HG02884 (cell line): ENCODE results near the gene PRKN.

Experiments used
- ATAC-seq: cut with Tn5 transposase; IDR thresholded peaks from one replicate; pipeline ENCODE4 v1.9.1; 2021; ENCODE audit warnings: mild to moderate bottlenecking, moderate library complexity; ENCODE audit not compliant: unreplicated experiment

PRKN gene

DNA sequence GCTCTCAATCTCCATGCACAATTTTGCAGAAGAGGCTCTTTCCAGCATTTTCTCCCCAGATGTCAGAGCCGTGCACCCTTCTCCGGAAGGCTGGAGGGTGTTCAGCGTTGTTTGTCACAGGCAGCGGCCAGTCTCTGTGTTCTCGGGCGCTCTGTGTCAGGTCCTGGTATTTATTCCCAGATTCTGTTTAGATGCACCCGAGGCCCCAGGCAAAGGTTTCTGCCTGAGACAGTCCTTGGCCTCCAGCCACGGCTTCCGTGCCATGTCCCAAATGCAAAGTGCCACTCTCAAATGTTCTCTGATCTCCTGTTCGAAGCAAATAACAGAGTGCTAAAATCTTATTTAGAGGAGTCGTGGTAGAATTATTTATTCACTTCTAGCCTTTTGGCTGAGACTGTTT is 1313.4 kb downstream of the PRKN start:
- ATAC-seq = no peak

DNA sequence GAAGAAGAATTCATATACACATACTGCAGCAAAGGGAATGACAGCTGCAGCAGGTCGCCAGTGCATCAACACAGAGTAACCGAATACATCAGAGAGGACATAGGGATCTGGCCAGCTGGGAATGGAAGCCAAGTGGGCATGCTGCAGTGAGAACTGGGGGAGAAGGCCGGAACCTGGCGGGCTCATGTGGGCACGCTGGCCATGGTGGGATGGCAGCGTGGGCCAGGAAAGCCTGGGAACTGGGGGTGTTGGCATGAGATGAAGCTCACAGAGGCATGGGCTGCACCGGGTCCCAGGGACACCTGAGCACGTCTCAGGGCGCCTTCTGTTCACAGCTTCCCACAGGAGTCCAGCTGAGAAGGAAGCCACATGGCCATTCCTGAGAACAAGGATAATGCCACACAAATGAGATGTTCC is 1314.2 kb downstream of the PRKN start:
- no peak for ATAC-seq

DNA sequence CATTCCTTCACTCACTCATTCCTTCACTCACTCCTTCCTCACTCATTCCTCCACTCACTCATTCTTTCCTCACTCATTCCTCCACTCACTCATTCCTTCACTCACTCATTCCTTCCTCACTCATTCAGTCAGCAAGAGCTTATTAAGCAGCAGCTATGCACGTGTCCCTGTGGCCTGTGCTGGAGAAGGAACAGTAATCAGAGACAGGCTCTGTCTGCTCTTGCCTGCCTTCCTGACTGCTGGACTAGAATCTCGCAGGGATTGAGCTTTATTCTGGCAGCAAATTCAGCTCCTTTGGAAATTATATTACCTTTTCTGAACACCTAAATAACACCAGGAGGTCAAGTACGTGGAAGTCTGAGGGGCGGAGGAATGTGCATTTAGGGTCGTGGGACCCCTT is 1314.8 kb downstream of the PRKN start:
- ATAC-seq = no peak

DNA sequence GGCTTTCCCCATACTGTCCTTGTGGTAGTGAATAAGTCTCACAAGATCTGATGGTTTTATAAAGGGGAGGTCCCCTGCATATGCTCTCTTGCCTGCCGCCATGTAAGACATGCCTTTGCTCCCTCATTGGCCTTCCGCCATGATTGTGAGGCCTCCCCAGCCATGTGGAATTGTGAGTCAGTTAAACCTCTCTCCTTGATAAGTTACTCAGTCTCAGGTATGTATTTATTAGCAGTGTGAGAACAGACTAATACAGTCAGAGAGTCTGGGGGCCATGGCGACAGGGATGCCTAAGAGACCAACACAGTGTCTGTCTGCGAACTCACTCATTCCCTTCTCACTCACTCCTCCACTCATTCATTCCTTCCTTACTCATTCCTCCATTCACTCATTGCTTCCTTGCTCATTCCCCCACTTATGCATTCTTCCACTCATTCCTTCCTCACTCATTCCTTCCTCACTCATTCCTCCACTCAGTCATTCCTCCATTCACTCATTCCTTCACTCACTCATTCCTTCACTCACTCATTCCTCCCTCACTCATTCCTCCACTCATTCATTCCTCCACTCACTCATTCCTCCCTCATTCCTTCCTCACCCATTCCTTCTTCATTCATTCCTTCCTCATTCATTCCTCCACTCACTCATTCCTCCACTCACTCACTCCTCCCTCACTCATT is 1316.2 kb downstream of the PRKN start:
- no peak for ATAC-seq

DNA sequence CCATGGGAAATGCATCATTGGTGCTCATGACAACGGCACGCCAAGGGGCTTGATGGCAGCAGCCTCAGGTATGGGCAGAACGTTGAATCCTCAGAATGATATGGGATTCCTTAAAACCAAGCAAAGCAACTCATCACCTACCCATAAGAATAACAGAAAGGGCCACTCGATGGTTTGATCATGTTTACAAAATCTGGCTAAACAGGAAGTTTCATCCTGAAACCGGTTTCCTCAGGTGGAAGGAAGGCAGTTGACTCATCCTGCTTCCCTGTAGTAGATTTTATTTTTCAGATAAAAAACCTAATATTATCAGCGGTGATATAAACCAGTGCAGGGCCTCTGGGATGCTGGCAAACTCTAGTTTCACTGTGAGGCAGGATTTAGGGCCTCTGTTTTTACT is 1316.8 kb downstream of the PRKN start:
- no peak for ATAC-seq

DNA sequence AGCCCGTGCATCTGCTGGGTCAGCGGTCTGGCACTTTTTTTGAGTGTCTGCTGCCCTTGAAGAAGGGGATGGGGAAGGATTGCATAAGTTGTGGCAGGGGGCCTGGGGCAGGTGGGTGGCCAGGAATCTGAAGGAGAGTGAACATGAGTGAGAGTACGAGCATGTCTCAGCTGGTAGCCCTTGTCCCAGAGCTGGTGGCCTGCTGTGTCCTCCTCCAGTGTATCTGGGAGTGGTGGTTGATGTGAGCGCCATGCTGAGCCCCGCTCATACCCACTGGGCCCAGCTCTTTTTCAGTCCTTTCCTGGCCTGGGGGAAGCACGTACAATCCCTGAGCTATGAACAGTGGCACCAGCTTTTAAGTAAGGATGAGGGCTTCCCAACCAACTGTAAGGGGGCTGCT is 1317.5 kb downstream of the PRKN start:
- ATAC-seq = no peak

DNA sequence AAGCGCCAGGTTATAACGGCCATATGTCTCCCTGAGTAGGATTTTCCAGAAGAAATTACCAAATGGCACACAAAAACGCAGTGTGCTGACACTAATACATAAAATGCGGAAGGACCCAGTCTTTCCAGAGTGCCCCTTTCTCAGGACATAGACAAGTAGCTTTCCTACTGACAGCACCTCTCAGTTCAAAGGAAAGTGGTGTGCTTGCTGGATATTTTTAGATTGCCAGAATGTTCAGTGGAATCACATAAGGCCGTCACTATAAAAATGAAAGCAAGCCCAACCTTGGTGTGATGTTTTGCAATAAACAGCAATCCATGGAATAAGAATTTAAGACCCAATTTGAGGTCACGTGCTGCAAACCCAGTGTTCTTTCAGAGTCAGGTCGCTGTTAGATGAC is 1318.2 kb downstream of the PRKN start:
- no peak for ATAC-seq

DNA sequence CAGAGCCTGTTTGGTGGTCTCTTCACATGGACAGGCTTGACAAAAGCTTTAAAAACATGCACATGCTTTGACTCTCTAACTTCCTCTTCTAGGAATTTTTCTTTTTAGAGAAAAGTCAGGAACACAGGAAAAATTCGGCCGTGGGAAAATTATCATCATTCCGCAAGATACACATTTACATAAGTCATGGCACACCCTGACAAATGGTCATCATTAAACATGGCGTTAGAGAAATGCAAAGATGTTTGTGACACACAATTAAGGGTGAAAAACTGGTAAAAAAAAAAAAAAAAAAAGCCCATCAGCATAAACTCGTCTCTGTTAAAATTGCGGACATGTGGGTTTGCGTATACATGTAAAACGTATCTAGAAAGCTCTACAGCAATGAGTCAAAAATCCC is 1319.5 kb downstream of the PRKN start:
- no peak for ATAC-seq

DNA sequence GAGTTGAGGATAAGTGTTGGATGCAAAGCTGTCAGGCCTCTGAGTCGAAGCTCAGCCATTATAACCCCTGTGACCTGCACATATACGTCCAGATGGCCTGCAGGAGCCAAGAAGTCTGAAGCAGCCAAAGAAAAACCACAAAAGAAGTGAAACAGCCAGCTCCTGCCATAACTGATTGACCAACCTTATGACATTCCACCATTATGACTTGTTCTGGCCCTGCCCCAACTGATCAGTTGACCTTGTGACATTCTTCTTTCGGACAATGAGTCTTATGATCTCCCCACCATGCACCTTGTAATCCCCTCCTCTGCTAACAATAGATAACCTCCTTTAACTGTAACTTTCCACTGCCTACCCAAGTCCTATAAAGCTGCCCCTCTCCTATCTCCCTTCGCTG is 1320.0 kb downstream of the PRKN start:
- ATAC-seq = no peak

DNA sequence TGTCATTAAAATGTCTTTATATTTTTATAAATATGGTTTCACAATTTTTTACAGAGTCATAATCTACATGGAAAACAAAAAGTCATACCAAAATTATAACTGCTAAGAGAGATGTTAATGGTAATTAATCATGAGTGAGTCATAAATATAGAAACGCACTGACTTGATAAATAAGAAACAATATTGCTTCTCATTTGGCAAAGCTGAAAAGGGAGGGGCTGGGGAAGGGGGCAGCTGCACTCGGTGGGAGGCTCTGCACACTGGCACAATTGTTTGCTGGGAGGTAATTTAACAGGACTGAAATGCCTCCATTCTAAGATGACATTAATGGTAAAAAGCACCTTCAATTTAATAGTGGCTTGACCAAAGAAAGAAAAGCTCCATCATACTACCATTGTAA is 1320.5 kb downstream of the PRKN start:
- ATAC-seq = no peak

DNA sequence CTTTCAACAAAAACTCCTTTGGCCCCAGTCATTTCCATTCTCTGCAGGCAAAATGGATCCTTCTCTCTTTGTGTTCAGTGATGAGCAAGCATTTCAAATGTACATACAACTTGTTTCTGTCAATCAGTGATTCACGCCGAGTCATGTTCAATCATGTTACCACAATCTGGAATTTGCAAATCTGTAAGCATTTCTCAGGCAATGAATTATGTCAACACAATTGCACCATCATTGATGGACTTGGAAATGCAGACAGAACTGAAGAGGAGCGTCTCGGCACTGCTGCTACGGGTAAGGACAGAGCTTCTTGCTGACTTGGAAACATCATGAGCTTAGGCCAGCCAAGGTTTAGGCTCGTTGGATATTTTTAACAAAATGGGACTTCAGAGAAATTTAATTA is 1320.9 kb downstream of the PRKN start:
- ATAC-seq = no peak

DNA sequence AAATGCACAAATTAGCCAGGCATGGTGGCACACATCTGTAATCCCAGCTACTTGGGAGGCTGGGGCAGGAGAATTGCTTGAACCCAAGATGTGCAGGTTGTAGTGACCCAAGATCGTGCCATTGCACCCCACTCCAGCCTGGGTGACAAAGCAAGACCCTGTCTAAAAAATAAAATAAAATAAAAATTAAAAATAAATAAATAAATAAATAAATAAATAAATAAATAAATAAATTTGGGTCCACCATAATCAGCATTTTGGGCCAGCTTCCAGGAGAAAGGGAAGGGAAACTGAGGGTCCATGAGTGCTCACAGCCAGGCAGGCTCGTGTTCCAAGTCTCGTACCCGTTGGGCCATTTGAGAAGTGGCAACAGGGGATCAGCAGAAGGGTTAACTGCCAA is 1322.1 kb downstream of the PRKN start:
- ATAC-seq = no peak

DNA sequence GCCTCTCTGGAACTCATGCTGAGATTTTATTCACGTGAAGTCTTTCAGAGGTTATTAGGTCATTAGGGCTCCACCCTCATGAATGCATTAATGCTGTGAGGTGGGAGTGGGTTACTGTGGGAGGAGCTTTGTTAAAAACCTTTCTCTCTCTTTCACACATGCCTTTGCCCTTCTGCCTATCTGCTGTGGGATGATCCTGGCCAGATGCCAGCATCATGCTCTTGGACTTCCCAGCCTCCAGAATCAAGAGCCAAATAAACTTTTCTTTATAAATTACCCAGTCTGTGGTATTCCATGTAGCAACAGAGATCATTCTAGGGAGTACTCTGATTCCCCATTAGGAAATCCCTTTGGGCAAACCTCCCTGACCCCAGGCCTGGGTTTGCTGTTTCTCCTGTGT is 1323.8 kb downstream of the PRKN start:
- no peak for ATAC-seq

DNA sequence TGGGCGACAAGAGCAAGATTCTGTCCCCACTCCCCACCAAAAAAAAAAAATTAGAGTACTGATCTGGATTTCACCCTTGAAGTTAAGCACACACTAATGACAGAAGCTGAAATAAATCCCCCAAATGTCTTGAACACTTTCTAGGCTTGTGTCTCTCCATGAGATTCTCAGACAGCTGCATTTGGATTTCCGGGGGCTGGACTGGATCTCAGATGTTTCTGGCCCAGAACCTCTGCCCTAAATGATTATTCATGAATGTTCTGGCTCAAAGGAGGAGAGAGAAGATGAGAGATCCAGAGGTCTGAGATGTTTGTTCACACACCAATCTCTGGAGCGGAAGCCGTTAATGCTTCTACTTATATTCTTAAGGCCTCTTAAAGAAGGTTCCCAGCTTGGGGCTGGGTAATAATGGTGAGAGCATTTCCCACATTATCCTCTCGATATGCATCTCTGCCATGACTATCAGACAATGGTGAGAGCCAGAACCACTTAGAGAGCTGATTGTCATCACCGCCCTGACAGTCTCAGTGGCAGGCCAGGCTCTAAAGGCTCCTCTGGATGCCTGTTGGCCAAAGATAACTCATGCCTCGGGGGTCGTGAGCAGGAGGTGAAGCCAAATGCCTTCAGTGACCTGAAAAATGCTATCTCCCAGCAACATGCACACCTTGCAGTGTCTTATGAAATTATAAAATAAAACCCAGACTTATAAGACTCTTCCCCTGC is 1325.8 kb downstream of the PRKN start:
- ATAC-seq = no peak

DNA sequence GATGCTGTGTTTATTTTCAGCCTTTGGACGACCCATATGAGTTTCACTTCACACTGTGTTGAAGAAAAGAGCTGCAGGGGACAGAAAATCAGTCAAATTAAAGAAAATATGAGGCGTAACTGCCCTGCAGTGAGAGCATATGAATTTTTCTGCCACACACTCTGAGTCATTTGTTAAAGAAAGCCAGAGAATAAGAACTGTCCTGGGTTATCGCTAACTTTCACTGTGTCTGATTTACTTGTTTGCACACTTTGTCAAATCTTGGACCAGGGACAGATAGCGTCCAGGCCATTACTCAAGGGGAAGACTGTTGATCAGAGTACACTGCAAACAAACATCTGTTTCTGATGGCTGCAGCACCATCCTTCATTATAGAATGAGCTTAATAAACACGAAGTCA is 1326.9 kb downstream of the PRKN start:
- ATAC-seq = no peak

DNA sequence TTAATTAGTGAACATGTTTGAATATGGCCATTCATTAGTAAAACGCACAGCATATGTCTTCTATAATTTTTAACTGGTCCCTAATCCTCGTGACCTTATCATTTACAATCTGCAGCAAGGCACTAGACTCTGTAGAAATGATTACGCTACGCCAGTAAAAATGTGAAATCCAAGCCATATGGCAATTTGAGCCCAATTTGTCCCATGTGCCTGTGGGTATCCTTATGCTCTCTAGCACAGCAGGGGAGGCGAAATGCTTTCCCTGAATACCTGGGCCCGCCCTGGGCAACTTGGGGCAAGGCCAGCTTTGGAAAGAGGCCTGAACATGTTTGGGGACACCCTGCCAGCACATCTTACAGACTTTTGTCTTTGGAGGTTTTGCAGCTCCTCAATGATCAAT is 1331.0 kb downstream of the PRKN start:
- no peak for ATAC-seq

DNA sequence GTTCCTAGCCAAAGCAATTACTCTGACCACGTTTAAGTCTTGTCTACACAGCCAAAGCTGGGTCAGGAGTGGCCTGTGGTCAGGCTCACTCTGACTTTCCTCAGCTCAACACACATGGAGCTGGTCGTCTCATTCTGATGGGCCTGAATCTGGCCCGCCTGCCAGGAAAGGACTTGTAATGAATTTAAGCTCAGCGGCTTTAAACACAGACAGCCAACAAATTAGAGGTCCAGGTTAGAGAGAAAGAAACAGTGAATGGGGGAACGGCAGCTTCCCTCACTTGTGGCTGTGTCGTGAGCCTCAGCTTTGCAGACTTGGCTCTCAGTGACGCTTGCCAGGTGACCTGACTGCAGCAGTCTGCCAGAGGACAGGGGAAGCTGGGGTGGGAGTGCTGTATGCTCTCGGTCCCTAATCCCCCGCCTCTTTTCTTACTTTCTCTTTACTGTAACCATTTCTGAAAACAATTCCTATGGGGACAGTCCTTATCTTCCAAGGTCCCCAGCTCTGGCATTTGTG is 1331.8 kb downstream of the PRKN start:
- no peak for ATAC-seq

DNA sequence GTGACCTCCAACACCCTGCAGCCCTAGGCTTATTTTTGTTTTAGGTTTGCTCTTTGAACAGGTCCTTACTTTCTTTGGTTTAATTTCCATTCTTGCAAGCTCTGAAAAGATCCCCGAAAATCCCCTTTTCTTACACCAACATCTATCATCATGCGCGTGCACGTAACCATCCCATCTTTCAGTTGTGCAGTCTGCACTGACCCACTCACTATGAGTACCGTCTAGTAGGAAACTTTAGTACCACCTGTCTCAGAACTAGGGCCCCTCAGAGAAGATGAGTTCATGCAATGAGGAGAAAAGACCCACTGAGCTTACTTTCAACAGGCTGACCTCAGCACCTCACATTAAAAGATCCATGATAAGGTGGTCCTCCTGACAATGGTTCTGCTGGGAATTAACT is 1333.1 kb downstream of the PRKN start:
- ATAC-seq = no peak

DNA sequence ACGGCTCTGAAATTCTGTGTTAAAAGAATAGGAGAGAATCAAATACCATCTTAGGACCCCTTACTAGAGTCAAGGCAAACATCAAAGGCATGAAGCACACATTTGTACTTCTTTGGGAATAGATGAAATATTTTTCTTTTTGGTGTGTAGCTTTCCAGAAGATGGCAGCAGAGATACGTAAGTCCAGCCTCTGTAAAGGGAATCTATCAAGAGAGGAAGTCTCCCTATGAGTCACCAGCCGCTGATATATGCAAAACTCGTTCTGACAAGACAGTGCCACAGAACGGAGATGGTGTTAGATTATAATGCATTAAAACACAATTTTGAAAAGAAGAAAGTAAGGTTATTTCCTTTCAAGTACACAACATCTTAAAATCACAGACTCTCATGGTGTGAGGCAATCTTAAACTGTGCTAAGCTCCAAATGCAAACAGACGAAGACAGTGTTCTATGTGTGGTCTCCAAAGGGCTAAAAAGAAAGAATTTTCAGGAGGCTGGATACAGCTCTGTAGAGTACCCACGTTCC is 1333.7 kb downstream of the PRKN start:
- peak; percentile 100 for ATAC-seq

DNA sequence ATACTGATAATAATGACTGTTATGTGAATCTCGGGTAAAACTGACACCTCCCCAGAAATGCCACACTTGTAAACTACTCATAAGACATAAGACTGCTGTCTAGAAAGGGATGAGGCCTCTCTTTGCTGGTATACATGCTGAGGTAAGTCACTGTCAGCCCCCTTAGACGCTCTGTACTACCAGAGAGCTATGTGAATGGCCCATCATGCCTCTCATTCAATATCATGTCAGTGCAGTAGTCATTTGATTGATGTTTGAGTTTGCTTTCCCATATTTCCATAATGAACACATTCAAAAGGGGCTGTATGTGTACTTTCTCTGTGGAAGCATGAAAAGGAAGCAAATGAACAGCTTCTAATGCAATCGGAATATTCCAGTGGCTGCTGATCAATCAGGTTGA is 1334.3 kb downstream of the PRKN start:
- no peak for ATAC-seq

DNA sequence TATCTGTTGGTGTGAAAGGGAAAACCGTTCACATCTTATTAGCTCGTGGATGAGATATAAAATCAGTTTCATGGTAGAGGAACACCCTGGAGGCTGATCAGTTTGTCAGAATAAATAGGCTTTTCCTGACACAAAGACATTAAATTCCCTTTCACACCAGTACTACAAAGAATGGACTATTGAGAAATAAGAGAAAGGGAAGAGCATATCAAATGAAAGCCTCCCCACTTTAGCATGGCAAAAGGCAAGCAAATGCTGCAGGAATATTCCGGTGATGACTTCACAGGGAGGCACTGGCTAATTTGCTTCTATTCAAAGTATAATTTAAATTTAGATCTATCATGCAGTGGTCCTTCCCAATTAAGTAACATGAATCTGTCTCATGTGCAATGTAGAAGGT is 1337.8 kb downstream of the PRKN start:
- ATAC-seq = no peak

DNA sequence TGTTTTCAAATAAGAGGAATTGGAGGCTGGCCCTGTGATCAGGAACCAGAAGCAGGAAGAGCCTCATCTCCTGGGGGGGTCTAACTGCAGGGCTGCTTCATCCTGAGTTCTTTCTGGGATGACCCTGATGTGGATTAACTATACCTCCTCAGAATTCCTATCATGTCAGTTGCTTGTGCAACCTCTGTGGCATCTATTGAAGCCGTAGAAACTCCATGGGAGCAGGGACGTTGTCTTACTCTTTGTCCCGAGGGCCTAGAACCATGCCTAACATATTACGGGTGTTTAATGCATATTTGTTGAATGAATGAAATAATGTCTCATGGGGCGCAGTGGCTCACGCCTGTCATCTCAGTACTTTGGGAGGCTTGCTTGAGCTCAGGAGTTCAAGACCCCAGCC is 1343.6 kb downstream of the PRKN start:
- no peak for ATAC-seq
